Non-pigmented ciliary epithelial cell (primary cell): Measurements from ENCODE around the gene STK4.

ENCODE experiments used
- DNase-seq: peaks from one replicate; pipeline ENCODE4 v3.0.0-alpha.2; 2010; ENCODE audit warnings: low read depth

STK4 gene

GRCh38 chr20:45088247-45088646 lies 121.9 kb downstream of the STK4 start:
- no peak for DNase-seq

GRCh38 chr20:45090481-45090880 lies 124.2 kb downstream of the STK4 start:
- no peak for DNase-seq

GRCh38 chr20:45091366-45091765 lies 125.1 kb downstream of the STK4 start:
- no peak for DNase-seq

GRCh38 chr20:45092898-45093297 lies 126.6 kb downstream of the STK4 start:
- no peak for DNase-seq

- no peak for DNase-seq
These were observed 127.9 kb downstream of the STK4 start for GRCh38 chr20:45094201-45094600.

- DNase-seq, result no peak
These were observed 128.7 kb downstream of the STK4 start for GRCh38 chr20:45094864-45095574.

GRCh38 chr20:45095805-45096238 lies 129.5 kb downstream of the STK4 start:
- no peak for DNase-seq

- no peak for DNase-seq
These were observed 130.5 kb downstream of the STK4 start for GRCh38 chr20:45096781-45097180.

GRCh38 chr20:45097485-45098102 lies 131.3 kb downstream of the STK4 start:
- no peak for DNase-seq

GRCh38 chr20:45098103-45098773 lies 131.9 kb downstream of the STK4 start:
- DNase-seq, result no peak

GRCh38 chr20:45100563-45101245 lies 134.4 kb downstream of the STK4 start, which contains the start of gene KCNS1:
Gene KCNS1, minus strand, starts transcription at chr20:45101127. Its CDS starts 1,891 bp downstream, at chr20:45099236.
- no peak for DNase-seq

- no peak for DNase-seq
These were observed 135.1 kb downstream of the STK4 start for GRCh38 chr20:45101333-45101850.

GRCh38 chr20:45103072-45103471 lies 136.8 kb downstream of the STK4 start:
- DNase-seq, result no peak

GRCh38 chr20:45104786-45105185 lies 138.5 kb downstream of the STK4 start:
- DNase-seq, result peak; percentile 55

GRCh38 chr20:45105317-45105716 lies 139.0 kb downstream of the STK4 start:
- no peak for DNase-seq

- DNase-seq, result no peak
These were observed 143.3 kb downstream of the STK4 start for GRCh38 chr20:45109634-45110033.

- no peak for DNase-seq
These were observed 144.0 kb downstream of the STK4 start for GRCh38 chr20:45110301-45110700.

- no peak for DNase-seq
These were observed 145.0 kb downstream of the STK4 start for GRCh38 chr20:45111285-45111684.

GRCh38 chr20:45111799-45112471 lies 145.6 kb downstream of the STK4 start:
- DNase-seq, result no peak

- DNase-seq, result no peak
These were observed 146.4 kb downstream of the STK4 start for GRCh38 chr20:45112754-45113153.

- no peak for DNase-seq
These were observed 147.6 kb downstream of the STK4 start for GRCh38 chr20:45113865-45114264.
